Mesenchymal stem cell (in vitro differentiated cells and primary cell): ENCODE data around the gene EOGT.
A peak's percentile ranks its signal among the peaks of the same experiment; 100 is the strongest.

Experiments used
- DNase-seq: peaks from one replicate; pipeline ENCODE4 v3.0.0-alpha.2; 2013
- H2AFZ ChIP-seq: one replicate; pipeline ENCODE4 v1.6.1; 2013; ENCODE audit warnings: low read depth, mild to moderate bottlenecking, control low read depth, inconsistent platforms, low read length, moderate library complexity
- H2AK5ac ChIP-seq: 2 replicates; pipeline ENCODE4 v1.6.1; 2013; ENCODE audit warnings: low read length, moderate library complexity, mild to moderate bottlenecking, inconsistent platforms; ENCODE audit not compliant: severe bottlenecking
- H2BK120ac ChIP-seq: one replicate; pipeline ENCODE4 v1.6.1; 2013; ENCODE audit warnings: low read depth, mild to moderate bottlenecking, inconsistent platforms, low read length, moderate library complexity
- H2BK12ac ChIP-seq, 2 experiments: one replicate each; pipeline ENCODE4 v1.6.1; 2013; ENCODE audit warnings: inconsistent platforms in 2 of 2, low read length in 2 of 2, mild to moderate bottlenecking in 2 of 2, moderate library complexity in 2 of 2, control low read depth in 1 of 2
- H2BK15ac ChIP-seq: one replicate; pipeline ENCODE4 v1.6.1; 2013; ENCODE audit warnings: mild to moderate bottlenecking, low read depth, inconsistent platforms; ENCODE audit not compliant: poor library complexity, severe bottlenecking
- H2BK5ac ChIP-seq: 2 replicates; pipeline ENCODE4 v1.6.1; 2013; ENCODE audit warnings: low read depth, mild to moderate bottlenecking, low read length, control low read depth, inconsistent platforms; ENCODE audit not compliant: poor library complexity, severe bottlenecking
- H3K14ac ChIP-seq, 2 experiments: one replicate each; pipeline ENCODE4 v1.6.1; 2013; ENCODE audit warnings: inconsistent platforms in 2 of 2, low read length in 2 of 2, control low read depth in 1 of 2, mild to moderate bottlenecking in 1 of 2, moderate library complexity in 1 of 2
- H3K18ac ChIP-seq, 2 experiments: one replicate each; pipeline ENCODE4 v1.6.1; 2013; ENCODE audit warnings: inconsistent platforms in 2 of 2, low read length in 2 of 2, control low read depth in 1 of 2, low read depth in 1 of 2, mild to moderate bottlenecking in 1 of 2
- H3K23ac ChIP-seq, 2 experiments: one replicate each; pipeline ENCODE4 v1.6.1; 2013; ENCODE audit warnings: inconsistent platforms in 2 of 2, low read length in 2 of 2, mild to moderate bottlenecking in 2 of 2, moderate library complexity in 2 of 2, control low read depth in 1 of 2
- H3K27ac ChIP-seq: 2 replicates; pipeline ENCODE4 v1.5.1; 2013; ENCODE audit warnings: mild to moderate bottlenecking, moderate library complexity, low read length, control low read depth, inconsistent platforms; ENCODE audit not compliant: poor library complexity, severe bottlenecking
- H3K27me3 ChIP-seq, 2 experiments: 2 replicates each; pipeline versions ENCODE4 v1.6.1 to v1.7.0; 2013; ENCODE audit warnings: low read length in 2 of 2, mild to moderate bottlenecking in 2 of 2, moderate library complexity in 2 of 2, control low read depth in 1 of 2, inconsistent platforms in 1 of 2; ENCODE audit not compliant: control insufficient read depth in 1 of 2, insufficient read depth in 1 of 2
- H3K36me3 ChIP-seq, 2 experiments: 2 replicates each; pipeline versions ENCODE4 v1.6.1 to v1.7.0; 2013; ENCODE audit warnings: low read length in 2 of 2, control low read depth in 1 of 2, inconsistent platforms in 1 of 2, low read depth in 1 of 2, mild to moderate bottlenecking in 1 of 2; ENCODE audit not compliant: insufficient read depth in 2 of 2, control insufficient read depth in 1 of 2
- H3K4ac ChIP-seq, 2 experiments: one replicate each; pipeline ENCODE4 v1.6.1; 2013; ENCODE audit warnings: inconsistent platforms in 2 of 2, low read length in 2 of 2, mild to moderate bottlenecking in 2 of 2, moderate library complexity in 2 of 2, control low read depth in 1 of 2, low read depth in 1 of 2
- H3K4me1 ChIP-seq: 2 replicates; pipeline ENCODE4 v1.6.1; 2013; ENCODE audit warnings: low read depth, low read length, control low read depth; ENCODE audit not compliant: control insufficient read depth, insufficient read depth
- H3K4me2 ChIP-seq: 2 replicates; pipeline ENCODE4 v1.6.1; 2013; ENCODE audit warnings: low read length, mild to moderate bottlenecking, inconsistent platforms; ENCODE audit not compliant: poor library complexity, severe bottlenecking
- H3K4me3 ChIP-seq, 2 experiments: 2 replicates each; pipeline versions ENCODE4 v1.5.1 to v1.7.0; 2013; ENCODE audit warnings: low read length in 2 of 2, mild to moderate bottlenecking in 2 of 2, control low read depth in 1 of 2, low read depth in 1 of 2; ENCODE audit not compliant: insufficient read depth in 1 of 2
- H3K79me1 ChIP-seq: replicated peaks from 2 replicates; pipeline ENCODE4 v1.6.1; 2013; ENCODE audit warnings: mild to moderate bottlenecking, control low read depth, low read length, inconsistent platforms; ENCODE audit not compliant: poor library complexity, severe bottlenecking
- H3K9ac ChIP-seq: 2 replicates; pipeline ENCODE4 v1.7.0; 2013; ENCODE audit warnings: mild to moderate bottlenecking, low read length, moderate library complexity
- H3K9me3 ChIP-seq: 2 replicates; pipeline ENCODE4 v1.7.0; 2013; ENCODE audit warnings: mild to moderate bottlenecking, low read length; ENCODE audit not compliant: control insufficient read depth
- H4K8ac ChIP-seq: one replicate; pipeline ENCODE4 v1.6.1; 2013; ENCODE audit warnings: inconsistent platforms, mild to moderate bottlenecking, low read length, moderate library complexity
- H4K91ac ChIP-seq: one replicate; pipeline ENCODE4 v1.6.1; 2013; ENCODE audit warnings: mild to moderate bottlenecking, low read length, inconsistent platforms
- WGBS: methylation state at CpG from one replicate; pipeline ENCODE4 v1.1.7; 2013; ENCODE audit warnings: mixed read lengths; 5-methylcytosine and 5-hydroxymethylcytosine counted together

The EOGT gene

GRCh38 chr3:68985146-68985790, 28.2 kb downstream of the EOGT start:
- no peaks in the 10 kb centered on the region for H3K4me1 ChIP-seq
- no peak overlapping the region for H3K23ac ChIP-seq
- no peak overlapping the region for H4K91ac ChIP-seq
- peaks cover 36 to 83% of the 10 kb centered on the region in 2 experiments for H3K36me3 ChIP-seq
- H2BK120ac ChIP-seq: no peak overlapping the region
- H3K4me3 ChIP-seq: no peak overlapping the region
- H3K79me1 ChIP-seq: peaks cover 13% of the 10 kb centered on the region
- H3K18ac ChIP-seq: no peak overlapping the region
- no peaks in the 10 kb centered on the region for H3K27me3 ChIP-seq
- no peak overlapping the region for H2BK15ac ChIP-seq
- 100% methylated on average over 2 of the region's 3 CpGs for WGBS
- H3K27ac ChIP-seq: no peak overlapping the region
- no peak overlapping the region for H2AFZ ChIP-seq
- no peak overlapping the region for H3K4me2 ChIP-seq
- DNase-seq: no peak
- no peak overlapping the region for H3K4ac ChIP-seq
- H4K8ac ChIP-seq: no peak overlapping the region
- no peak overlapping the region for H2BK5ac ChIP-seq
- H3K9me3 ChIP-seq: no peaks in the 10 kb centered on the region
- no peak overlapping the region for H2BK12ac ChIP-seq
- H2AK5ac ChIP-seq: no peak overlapping the region
- H3K9ac ChIP-seq: no peak overlapping the region
- H3K14ac ChIP-seq: no peak overlapping the region

GRCh38 chr3:68984011-68984530, 29.4 kb downstream of the EOGT start:
- no peak overlapping the region for H2BK5ac ChIP-seq
- no peaks in the 10 kb centered on the region for H3K9me3 ChIP-seq
- H4K91ac ChIP-seq: no peak overlapping the region
- H4K8ac ChIP-seq: no peak overlapping the region
- no peak overlapping the region for H2BK12ac ChIP-seq
- H3K14ac ChIP-seq: no peak overlapping the region
- H3K27ac ChIP-seq: no peak overlapping the region
- H3K4me2 ChIP-seq: no peak overlapping the region
- peaks cover 11% of the 10 kb centered on the region for H3K79me1 ChIP-seq
- no peak overlapping the region for H3K18ac ChIP-seq
- H2BK15ac ChIP-seq: no peak overlapping the region
- no peak overlapping the region for H2BK120ac ChIP-seq
- H3K27me3 ChIP-seq: no peaks in the 10 kb centered on the region
- no peak for DNase-seq
- H3K9ac ChIP-seq: no peak overlapping the region
- H3K4ac ChIP-seq: no peak overlapping the region
- H3K36me3 ChIP-seq: peaks cover 35 to 95% of the 10 kb centered on the region in 2 experiments
- H2AK5ac ChIP-seq: no peak overlapping the region
- WGBS: 79% methylated on average over 4 of the region's 5 CpGs
- H3K4me1 ChIP-seq: no peaks in the 10 kb centered on the region
- no peak overlapping the region for H3K4me3 ChIP-seq
- no peak overlapping the region for H2AFZ ChIP-seq
- no peak overlapping the region for H3K23ac ChIP-seq

DNA sequence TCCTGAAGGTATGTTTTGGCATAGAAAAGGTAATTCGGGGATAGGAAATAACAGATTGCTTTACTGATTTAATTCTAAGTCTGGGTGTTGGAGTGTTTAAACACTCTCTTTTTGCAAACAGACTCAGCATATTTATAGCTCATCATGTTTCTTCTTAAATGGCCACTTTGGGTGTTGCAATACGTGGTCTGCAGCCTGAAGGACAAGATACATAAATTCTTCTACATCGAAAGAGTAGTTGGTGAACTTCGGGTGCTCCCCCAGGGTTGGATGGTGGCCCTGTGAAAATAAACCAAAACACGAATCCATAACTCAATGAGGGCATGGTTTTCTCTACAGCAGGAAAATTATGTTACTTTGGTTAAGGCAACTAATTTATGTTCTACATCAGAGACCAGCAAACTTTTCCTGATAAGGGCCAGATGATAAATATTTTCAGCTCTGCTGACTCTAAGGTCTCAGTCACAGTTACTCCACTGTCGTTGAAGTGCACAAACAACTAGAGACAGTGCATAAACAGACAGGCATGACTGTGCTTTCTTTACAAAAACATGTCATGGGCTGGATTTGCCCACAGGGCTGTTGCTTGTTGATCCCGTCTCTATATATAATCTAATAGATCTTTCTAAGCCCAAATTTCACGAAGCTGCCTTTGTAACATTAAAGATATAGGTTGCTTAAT, 35.9 kb downstream of the EOGT start:
- no peak overlapping the region for H3K4me3 ChIP-seq
- no peaks in the 10 kb centered on the region for H3K79me1 ChIP-seq
- no peak overlapping the region for H3K27ac ChIP-seq
- H3K23ac ChIP-seq: no peak overlapping the region
- no peaks in the 10 kb centered on the region for H3K4me1 ChIP-seq
- H3K4ac ChIP-seq: no peak overlapping the region
- H2BK15ac ChIP-seq: no peak overlapping the region
- no peaks in the 10 kb centered on the region for H3K9me3 ChIP-seq
- H3K18ac ChIP-seq: no peak overlapping the region
- peaks cover 15 to 71% of the 10 kb centered on the region in 2 experiments for H3K36me3 ChIP-seq
- H4K8ac ChIP-seq: no peak overlapping the region
- no peak overlapping the region for H2AK5ac ChIP-seq
- no peak overlapping the region for H3K4me2 ChIP-seq
- no peaks in the 10 kb centered on the region for H3K27me3 ChIP-seq
- no peak overlapping the region for H3K9ac ChIP-seq
- H4K91ac ChIP-seq: no peak overlapping the region
- DNase-seq: peak; percentile 44
- no peak overlapping the region for H3K14ac ChIP-seq
- no peak overlapping the region for H2AFZ ChIP-seq
- H2BK12ac ChIP-seq: no peak overlapping the region
- H2BK120ac ChIP-seq: no peak overlapping the region
- WGBS: 53% methylated on average over 3 of the region's 8 CpGs
- H2BK5ac ChIP-seq: no peak overlapping the region

DNA sequence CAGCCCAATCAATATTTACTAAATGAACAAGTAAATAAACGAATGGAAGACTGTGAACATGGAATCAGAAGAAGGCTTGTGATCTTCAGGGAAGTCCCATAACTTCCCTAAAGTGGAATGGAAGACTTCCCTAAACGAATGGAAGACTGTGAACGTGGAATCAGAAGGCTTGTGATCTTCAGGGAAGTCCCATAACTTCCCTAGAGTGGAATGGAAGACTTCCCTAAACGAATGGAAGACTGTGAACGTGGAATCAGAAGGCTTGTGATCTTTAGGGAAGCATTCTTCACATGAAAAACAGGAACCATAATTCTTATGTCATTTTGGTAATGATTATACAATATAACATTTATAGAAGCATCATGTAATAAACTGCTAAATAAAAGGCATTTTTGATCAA, 38.8 kb downstream of the EOGT start:
- Histone ChIP-seq H2AK5ac (no peak overlapping the region), H3K27ac (no peak overlapping the region), H3K4me1 (no peaks in the 10 kb centered on the region), H3K4ac (no peak overlapping the region), H3K79me1 (no peaks in the 10 kb centered on the region), H3K9me3 (no peaks in the 10 kb centered on the region), H2BK5ac (no peak overlapping the region), H3K23ac (no peak overlapping the region), H3K4me2 (no peak overlapping the region), H3K9ac (no peak overlapping the region), H2BK15ac (no peak overlapping the region), H3K4me3 (no peak overlapping the region), H2AFZ (no peak overlapping the region), H3K27me3 (peaks cover 13 to 15% of the 10 kb centered on the region in 2 experiments), H4K91ac (no peak overlapping the region), H4K8ac (no peak overlapping the region), H3K36me3 (peaks cover 5 to 44% of the 10 kb centered on the region in 2 experiments), H2BK120ac (no peak overlapping the region), H3K18ac (no peak overlapping the region), H2BK12ac (no peak overlapping the region), H3K14ac (no peak overlapping the region)
- WGBS: 99% methylated on average over 4 of the region's 5 CpGs
- DNase-seq: no peak
